Right lobe of liver (tissue), 6 donors: ENCODE results near the gene MRPL14. TPM values are rescaled to one million over a fixed set of nuclear protein-coding genes. Genes with fewer than 3 reads are reported as not detected.

ENCODE experiments used
- ATAC-seq, 4 donors: fragments of 200-7000 bp; cut with Tn5 transposase; one replicate each; pipeline ENCODE4 v1.9.1; 2020; ENCODE audit warnings: mild to moderate bottlenecking in 4 of 4, moderate library complexity in 4 of 4
- DNase-seq, 3 donors: peaks; one replicate each; pipeline ENCODE4 v3.0.0-alpha.2; 2020
- H3K27ac ChIP-seq, 3 donors: fragments of 200-600 bp; one replicate each; pipeline ENCODE4 v1.8.0; 2022
- H3K27me3 ChIP-seq, 2 donors: fragments of 200-600 bp; one replicate each; pipeline ENCODE4 v1.8.0; 2022
- H3K36me3 ChIP-seq, 4 donors: fragments of 200-600 bp; sonication (generic) in 1 of 4; one replicate each; pipeline versions ENCODE4 v1.5.1 to v1.8.0; 2017 to 2022; ENCODE audit warnings: control low read depth in 1 of 4
- H3K4me1 ChIP-seq, 4 donors: fragments of 200-600 bp; sonication (generic) in 1 of 4; one replicate each; pipeline versions ENCODE4 v1.5.1 to v1.8.0; 2017 to 2022; ENCODE audit warnings: control low read depth in 1 of 4
- H3K4me3 ChIP-seq, 3 donors: fragments of 200-600 bp; one replicate each; pipeline ENCODE4 v1.8.0; 2022
- H3K9me3 ChIP-seq, 4 donors: fragments of 200-600 bp; sonication (generic) in 1 of 4; one replicate each; pipeline versions ENCODE4 v1.5.1 to v1.8.0; 2017 to 2022; ENCODE audit warnings: control low read depth in 1 of 4
- POLR2A ChIP-seq: fragments of 450-650 bp; IDR thresholded peaks from one replicate; pipeline ENCODE4 v1.6.1; 2017; ENCODE audit warnings: antibody characterized with exemption, mild to moderate bottlenecking
- WGBS: methylation state at CpG from one replicate; pipeline ENCODE4 v1.1.6; 2018; ENCODE audit warnings: low coverage, low lambda C conversion rate; ENCODE audit not compliant: insufficient coverage; ENCODE audit errors: missing lambda C conversion rate; 5-methylcytosine and 5-hydroxymethylcytosine counted together
- intact Hi-C, 2 donors: fragments of 100-400 bp; cut with DNase I; formaldehyde crosslinking; loops; one replicate each; pipeline versions ENCODE4 v1.11.2 to v1.14.1; 2022
- total RNA-seq, 6 experiments: library from RNA; depleted of rRNA in 2 of 6; stranded (reverse); fragments of >200 nt in 2 of 6; fragmentation: NEBNext Ultra II Directional in 3 of 6; extraction: Animal tissue kit (Norgen Biotek cat#: 25700) in 3 of 6; gene quantifications; one replicate each; pipeline versions ENCODE4 v1.1.0 to v1.2.4, GENCODE V29; 2016 to 2023
- TF ChIP-seq, protein P1 (sequence below), 4 donors: fragments of 200-600 bp in 3 of 4; fragments of 450-650 bp in 1 of 4; IDR thresholded peaks; one replicate each; pipeline versions ENCODE4 v1.5.1 to v1.8.0; 2016 to 2022; ENCODE audit warnings: antibody characterized with exemption in 4 of 4, mild to moderate bottlenecking in 2 of 4
- donor health status: DM: no; HTN: yes; CAD: no.
- donor health status: DM: no; HTN: no; CAD: no.
- donor health status: DM: no; HTN: no; CAD: no.
- donor health status: DM: no; HTN: yes; CAD: no.
- donor health status: DM: no; HTN: yes; CAD: no.

MRPL14 gene
- total RNA-seq, 6 experiments from 2014 or later, result 26.5 to 70.0 (median 35.4) TPM

DNA sequence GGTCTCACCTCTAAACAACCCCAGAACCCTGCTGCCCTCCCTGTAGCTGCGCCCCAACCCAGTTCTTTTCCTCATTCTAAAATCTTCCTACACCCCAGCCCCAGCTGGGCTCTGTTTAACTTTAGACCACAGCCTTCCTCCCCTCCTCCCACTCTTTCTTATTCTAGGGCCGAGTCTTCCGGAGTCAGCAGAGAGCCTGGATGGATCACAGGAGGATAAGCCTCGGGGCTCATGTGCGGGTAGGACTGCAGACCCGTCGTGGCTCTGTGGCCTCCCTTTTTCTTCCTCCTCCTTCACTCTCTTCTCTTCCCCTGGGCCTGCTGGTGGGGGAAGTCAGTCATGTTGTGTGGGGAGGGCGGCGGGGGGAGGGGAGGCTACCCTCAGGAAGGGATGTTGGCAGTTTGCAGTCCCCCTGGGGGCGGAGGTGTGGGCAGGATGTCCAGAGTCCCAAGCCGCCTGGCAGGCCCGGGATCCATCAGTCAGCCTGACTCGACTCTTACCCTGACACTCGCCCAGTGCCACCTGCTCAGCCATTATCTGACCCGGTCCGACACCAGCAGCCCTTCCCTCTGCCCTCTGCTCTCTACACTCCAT lies 39.4 kb upstream of the MRPL14 start:
- no peaks in the 10 kb centered on the region for H3K9me3 ChIP-seq
- intact Hi-C loops, result loop anchor here in 1 of 2 donors (10.0 kb wide), 1 partner anchor 178 kb away; the partner anchor contains the start of gene SPATS1
- H3K36me3 ChIP-seq, result no peaks in the 10 kb centered on the region
- H3K4me1 ChIP-seq, result no peaks in the 10 kb centered on the region
- DNase-seq (peak in 1 of 3 donors; percentile 31), ATAC-seq (no peak)
- TF ChIP-seq POLR2A, result no peak
- TF ChIP-seq, protein P1, sequence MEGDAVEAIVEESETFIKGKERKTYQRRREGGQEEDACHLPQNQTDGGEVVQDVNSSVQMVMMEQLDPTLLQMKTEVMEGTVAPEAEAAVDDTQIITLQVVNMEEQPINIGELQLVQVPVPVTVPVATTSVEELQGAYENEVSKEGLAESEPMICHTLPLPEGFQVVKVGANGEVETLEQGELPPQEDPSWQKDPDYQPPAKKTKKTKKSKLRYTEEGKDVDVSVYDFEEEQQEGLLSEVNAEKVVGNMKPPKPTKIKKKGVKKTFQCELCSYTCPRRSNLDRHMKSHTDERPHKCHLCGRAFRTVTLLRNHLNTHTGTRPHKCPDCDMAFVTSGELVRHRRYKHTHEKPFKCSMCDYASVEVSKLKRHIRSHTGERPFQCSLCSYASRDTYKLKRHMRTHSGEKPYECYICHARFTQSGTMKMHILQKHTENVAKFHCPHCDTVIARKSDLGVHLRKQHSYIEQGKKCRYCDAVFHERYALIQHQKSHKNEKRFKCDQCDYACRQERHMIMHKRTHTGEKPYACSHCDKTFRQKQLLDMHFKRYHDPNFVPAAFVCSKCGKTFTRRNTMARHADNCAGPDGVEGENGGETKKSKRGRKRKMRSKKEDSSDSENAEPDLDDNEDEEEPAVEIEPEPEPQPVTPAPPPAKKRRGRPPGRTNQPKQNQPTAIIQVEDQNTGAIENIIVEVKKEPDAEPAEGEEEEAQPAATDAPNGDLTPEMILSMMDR (IDR thresholded peaks at IDR 0.05), result no peak
- no peak overlapping the region for H3K27ac ChIP-seq
- H3K27me3 ChIP-seq, result no peaks in the 10 kb centered on the region
- WGBS, result 48% methylated on average over 7 of the region's 16 CpGs
- H3K4me3 ChIP-seq, result no peak overlapping the region

DNA sequence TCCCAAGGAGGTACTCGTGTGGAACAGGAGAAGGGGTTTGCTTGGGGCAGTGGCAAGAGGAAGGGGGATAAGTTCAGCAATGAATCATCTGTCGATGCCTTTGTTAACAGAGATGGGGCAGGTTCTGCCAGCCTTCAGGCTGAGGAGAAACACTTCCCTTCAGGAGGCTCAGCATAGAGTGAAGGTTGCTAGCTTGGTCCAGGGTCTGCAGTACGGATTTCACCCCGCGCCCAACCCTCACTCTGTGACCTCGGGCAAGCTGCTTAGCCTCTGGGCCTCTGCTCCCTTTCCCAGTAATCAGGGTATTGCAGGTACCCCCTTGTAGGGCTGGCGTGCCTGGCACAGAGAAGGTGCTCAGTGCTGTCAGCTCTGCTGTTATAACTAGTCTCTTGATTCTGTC lies 38.9 kb upstream of the MRPL14 start:
- ATAC-seq (no peak), DNase-seq (peak in 1 of 3 donors; percentile 32)
- Histone ChIP-seq H3K9me3 (no peaks in the 10 kb centered on the region), H3K27ac (no peak overlapping the region), H3K4me1 (no peaks in the 10 kb centered on the region), H3K4me3 (no peak overlapping the region), H3K36me3 (no peaks in the 10 kb centered on the region), H3K27me3 (no peaks in the 10 kb centered on the region)
- intact Hi-C loops, result loop anchor here in 1 of 2 donors (10.0 kb wide), 1 partner anchor 179 kb away; the partner anchor contains the start of gene SPATS1
- TF ChIP-seq, protein P1 (IDR thresholded peaks at IDR 0.05), result no peak
- no peak for TF ChIP-seq POLR2A
- WGBS, result 47% methylated on average over 2 of the region's 7 CpGs

DNA sequence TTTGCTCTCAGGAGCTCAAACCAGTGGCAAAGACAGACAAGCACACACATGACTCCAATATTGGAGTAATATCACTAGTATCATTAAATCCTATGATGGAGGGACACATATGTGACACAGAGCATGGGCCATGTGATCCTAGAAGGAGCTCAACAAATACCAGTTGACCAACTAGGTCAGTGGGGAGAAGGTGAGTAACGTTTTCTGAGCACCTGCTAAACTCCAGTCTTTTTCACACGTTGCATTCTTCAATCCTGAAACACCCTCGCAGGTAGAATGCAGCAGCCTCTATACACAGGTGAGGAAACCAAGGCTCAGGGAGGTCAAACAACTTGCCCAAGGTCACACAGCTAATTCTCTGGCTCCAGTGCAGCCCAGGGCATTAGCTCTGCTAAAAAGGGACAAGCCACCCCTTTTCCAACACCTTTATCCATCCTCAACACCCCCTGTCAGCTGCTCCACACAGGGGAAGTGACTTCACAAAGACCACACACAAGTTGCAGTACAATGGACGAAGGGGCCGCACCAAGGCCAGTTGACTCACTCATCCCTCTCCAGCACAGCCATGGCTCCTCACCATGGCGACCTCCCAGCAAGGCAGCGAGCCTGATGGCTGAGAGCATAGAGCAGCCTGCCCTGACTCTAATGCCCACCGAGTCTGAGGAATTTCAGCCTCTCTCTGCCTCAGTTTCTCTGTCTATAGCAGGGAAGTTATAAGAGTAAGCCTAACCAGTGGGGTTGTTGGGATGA lies 35.8 kb upstream of the MRPL14 start:
- H3K27ac ChIP-seq, result no peak overlapping the region
- no peak for ATAC-seq
- intact Hi-C loops, result loop anchor here in 1 of 2 donors (10.0 kb wide), 1 partner anchor 182 kb away; the partner anchor contains the start of gene SPATS1
- no peak for DNase-seq
- no peaks in the 10 kb centered on the region for H3K4me1 ChIP-seq
- H3K27me3 ChIP-seq, result no peaks in the 10 kb centered on the region
- 63% methylated on average over 4 of the region's 8 CpGs for WGBS
- H3K36me3 ChIP-seq, result no peaks in the 10 kb centered on the region
- H3K9me3 ChIP-seq, result no peaks in the 10 kb centered on the region
- no peak overlapping the region for H3K4me3 ChIP-seq
- TF ChIP-seq, protein P1 (IDR thresholded peaks at IDR 0.05), result no peak
- TF ChIP-seq POLR2A, result no peak

DNA sequence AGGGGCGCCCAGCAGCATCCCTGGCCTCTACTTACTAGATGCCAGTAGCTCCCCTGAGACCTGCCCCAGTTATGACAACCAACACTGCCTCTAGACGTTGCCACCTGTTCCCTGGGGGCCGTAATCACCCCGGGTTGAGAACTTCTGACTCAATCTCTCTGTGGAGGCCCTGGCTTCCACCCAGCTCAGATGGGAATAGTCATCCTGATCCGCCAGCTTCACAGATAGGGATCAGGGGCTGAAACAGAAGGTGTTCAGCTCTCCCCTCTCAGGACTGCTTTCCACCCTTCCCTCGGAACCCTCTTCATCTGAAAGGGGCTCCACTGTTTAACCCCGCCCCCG lies 34.7 kb upstream of the MRPL14 start:
- Histone ChIP-seq H3K27ac (no peak overlapping the region), H3K27me3 (no peaks in the 10 kb centered on the region), H3K36me3 (no peaks in the 10 kb centered on the region), H3K4me3 (no peak overlapping the region), H3K4me1 (no peaks in the 10 kb centered on the region), H3K9me3 (no peaks in the 10 kb centered on the region)
- ATAC-seq (no peak), DNase-seq (no peak)
- intact Hi-C loops, result loop anchor here in 1 of 2 donors (10.0 kb wide), 1 partner anchor 183 kb away; the partner anchor contains the start of gene SPATS1
- TF ChIP-seq POLR2A, result no peak
- TF ChIP-seq, protein P1 (IDR thresholded peaks at IDR 0.05), result no peak
- 74% methylated on average over 4 of the region's 8 CpGs for WGBS
